Heart right ventricle (tissue), 16 donors: ENCODE data around the gene HCCS. TPM values are rescaled to one million over a fixed set of nuclear protein-coding genes. Genes with fewer than 3 reads are reported as not detected.

Experiments
- ATAC-seq, 8 donors: fragments of 200-7000 bp; cut with Tn5 transposase; one replicate each; pipeline ENCODE4 v1.9.1; 2020; ENCODE audit warnings: mild to moderate bottlenecking in 8 of 8, moderate library complexity in 8 of 8, moderate number of reproducible peaks in 1 of 8
- DNase-seq, 2 donors: peaks; one replicate each; pipeline ENCODE4 v3.0.0-alpha.2; 2020
- H3K27ac ChIP-seq, 10 donors: fragments of 200-600 bp; sonication (generic) in 2 of 10; one replicate each; pipeline versions ENCODE4 v1.5.0 to v1.8.0; 2020 to 2022; ENCODE audit warnings: mild to moderate bottlenecking in 3 of 10
- H3K27me3 ChIP-seq, 7 donors: fragments of 200-600 bp; one replicate each; pipeline ENCODE4 v1.8.0; 2021 to 2022; ENCODE audit warnings: mild to moderate bottlenecking in 2 of 7
- H3K36me3 ChIP-seq, 9 donors: fragments of 200-600 bp; sonication (generic) in 1 of 9; one replicate each; pipeline versions ENCODE4 v1.5.0 to v1.8.0; 2020 to 2022; ENCODE audit warnings: mild to moderate bottlenecking in 2 of 9
- H3K4me1 ChIP-seq, 9 donors: fragments of 200-600 bp; sonication (generic) in 1 of 9; one replicate each; pipeline versions ENCODE4 v1.5.0 to v1.8.0; 2020 to 2022; ENCODE audit warnings: mild to moderate bottlenecking in 4 of 9
- H3K4me3 ChIP-seq, 10 donors: fragments of 200-600 bp; sonication (generic) in 2 of 10; one replicate each; pipeline versions ENCODE4 v1.5.0 to v1.8.0; 2020 to 2022; ENCODE audit warnings: mild to moderate bottlenecking in 7 of 10, moderate library complexity in 2 of 10
- H3K9me3 ChIP-seq, 11 donors: fragments of 200-600 bp in 10 of 11; sonication (generic) in 2 of 11; one replicate each; pipeline versions ENCODE4 v1.5.0 to v1.8.0; 2013 to 2022; ENCODE audit warnings: mild to moderate bottlenecking in 2 of 11, control low read depth in 1 of 11, moderate library complexity in 1 of 11
- CTCF ChIP-seq, 9 donors: fragments of 200-600 bp; sonication (generic) in 2 of 9; IDR thresholded peaks; one replicate each; pipeline versions ENCODE4 v1.5.0 to v1.8.0; 2021 to 2022; ENCODE audit warnings: antibody characterized with exemption in 9 of 9, mild to moderate bottlenecking in 5 of 9, moderate library complexity in 1 of 9
- WGBS, 2 donors: extraction: QIAGEN DNeasy Blood & Tissue Kit; methylation state at CpG; one replicate each; pipeline ENCODE4 v1.1.7; 2013; ENCODE audit warnings: inconsistent platforms in 1 of 2; 5-methylcytosine and 5-hydroxymethylcytosine counted together
- intact Hi-C, 10 donors: fragments of 100-400 bp; cut with DNase I; formaldehyde crosslinking; loops; one replicate each; pipeline versions ENCODE4 v1.11.1 to v1.14.2; 2022
- polyA plus RNA-seq, 2 donors: library from polyadenylated mRNA; stranded (reverse); fragments of 200-250 nt; gene quantifications; one replicate each; pipeline ENCODE4 v1.2.3, GENCODE V29; 2013
- total RNA-seq, 10 donors: library from RNA; stranded (reverse); fragmentation: NEBNext Ultra II Directional in 3 of 10; extraction: Animal tissue kit (Norgen Biotek cat#: 25700) in 3 of 10; gene quantifications; one replicate each; pipeline versions ENCODE4 v1.2.1 to v1.2.4, GENCODE V29; 2021 to 2023
- donor health status: Arrhythmogenic right ventricular cardiomyopathy.
- donor health status: ischemic (EF 13 %, LVEDD 7.1; RV severe dilation, severe dysfunction).
- donor health status: healthy with polysubstance abuse.
- donor health status: DM: no; HTN: yes; CAD: no.
- donor health status: DM: no; HTN: no; CAD: no.
- donor health status: ischemic (EF 25% LVEDD 6.9; RV normal size, moderate dysfunction).
- donor health status: ischemic (EF 25% LVEDD 5.7; RV mildly dilated, moderate dysfunction).
- donor health status: healthy.
- donor health status: DM: yes; HTN: yes; CAD: no.
- donor health status: Ischemic cardiomyopathy.
- donor health status: ischemic (EF 35%, LVEDD 5.7; RV mildly dilated, moderate dysfunction).
- donor health status: nonischemic (EF 11% LVEDD 7.7; RV severe dilation, severe dysfunction).
- donor health status: DM: yes; HTN: yes; CAD: no.
- donor health status: PGD.
- donor health status: ischemic (EF 29% LVEDD 5.4; RV normal size, mild dysfunction).
- donor health status: nonischemic (EF 23%, LVEDD 6.1; RV moderate dilation, normal function).

HCCS gene
- total and polyA plus RNA-seq, 12 donors = 21.1 to 67.0 (median 59.9) TPM

GRCh38 chrX:11103006-11103405 lies 8.1 kb upstream of the HCCS start:
- H3K4me1 ChIP-seq = peaks cover 0 to 5% (median 0%) of the 10 kb centered on the region in 9 donors
- TF ChIP-seq CTCF (IDR thresholded peaks at IDR 0.05) = no peak
- intact Hi-C loops = loop anchor here in 4 of 10 donors (5.0 to 10.0 kb wide), 3 partner anchors 378 to 918 kb away; no protein-coding TSS in a partner anchor
- H3K4me3 ChIP-seq = no peak overlapping the region
- ATAC-seq = no peak
- no peaks in the 10 kb centered on the region for H3K9me3 ChIP-seq
- no peak overlapping the region for H3K27ac ChIP-seq
- no peaks in the 10 kb centered on the region for H3K36me3 ChIP-seq
- H3K27me3 ChIP-seq = no peaks in the 10 kb centered on the region
- WGBS, 2 donors = 96% methylated on average over 3 of the region's 3 CpGs
- no peak for DNase-seq

DNA sequence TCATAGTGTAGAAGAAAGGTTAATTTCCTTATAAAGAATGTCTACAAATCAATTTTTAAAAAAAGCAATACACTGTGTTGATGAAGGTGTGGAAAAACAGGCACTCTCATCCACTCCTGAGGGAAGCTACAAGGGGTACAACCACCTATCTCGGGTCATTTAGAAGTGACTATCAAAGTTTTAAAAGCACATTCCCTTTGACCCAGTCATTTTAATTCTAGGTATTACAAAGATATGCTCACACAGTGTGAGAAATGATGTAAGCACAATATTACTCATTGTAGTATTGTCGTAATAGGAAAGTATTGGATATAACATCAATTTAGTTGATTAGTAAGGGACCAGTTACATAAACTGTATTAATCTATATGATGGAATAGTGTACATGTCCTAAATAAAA lies 7.4 kb upstream of the HCCS start:
- no peak for DNase-seq
- TF ChIP-seq CTCF (IDR thresholded peaks at IDR 0.05) = no peak
- Histone ChIP-seq H3K36me3 (no peaks in the 10 kb centered on the region), H3K4me1 (peaks cover 0 to 5% (median 0%) of the 10 kb centered on the region in 9 donors), H3K9me3 (no peaks in the 10 kb centered on the region), H3K27ac (no peak overlapping the region), H3K4me3 (no peak overlapping the region), H3K27me3 (no peaks in the 10 kb centered on the region)
- ATAC-seq = no peak
- 91 to 96% methylated on average over 2 of the region's 2 CpGs for WGBS, 2 donors
- intact Hi-C loops = loop anchor here in 4 of 10 donors (5.0 to 10.0 kb wide), 3 partner anchors 379 to 919 kb away; no protein-coding TSS in a partner anchor

GRCh38 chrX:11105080-11105479 lies 6.1 kb upstream of the HCCS start:
- ATAC-seq = no peak
- no peaks in the 10 kb centered on the region for H3K9me3 ChIP-seq
- no peak for DNase-seq
- no peak overlapping the region for H3K4me3 ChIP-seq
- peaks cover 0 to 5% (median 0%) of the 10 kb centered on the region in 9 donors for H3K4me1 ChIP-seq
- intact Hi-C loops = loop anchor here in 4 of 10 donors (10.0 kb wide), 2 partner anchors 380 to 920 kb away; no protein-coding TSS in a partner anchor
- no peak overlapping the region for H3K27ac ChIP-seq
- TF ChIP-seq CTCF (IDR thresholded peaks at IDR 0.05) = no peak
- 97% methylated on average over 4 of the region's 4 CpGs for WGBS, 2 donors
- H3K27me3 ChIP-seq = no peaks in the 10 kb centered on the region
- H3K36me3 ChIP-seq = no peaks in the 10 kb centered on the region

- no peak overlapping the region for H3K27ac ChIP-seq
- DNase-seq (no peak), ATAC-seq (no peak)
- TF ChIP-seq CTCF (IDR thresholded peaks at IDR 0.05) = no peak
- H3K27me3 ChIP-seq = no peaks in the 10 kb centered on the region
- H3K4me3 ChIP-seq = no peak overlapping the region
- no peaks in the 10 kb centered on the region for H3K9me3 ChIP-seq
- H3K36me3 ChIP-seq = peaks cover 0 to 4% (median 0%) of the 10 kb centered on the region in 9 donors
- WGBS, 2 donors = 94 to 95% methylated on average over 4 of the region's 4 CpGs
- peaks cover 0 to 24% (median 13%) of the 10 kb centered on the region in 9 donors for H3K4me1 ChIP-seq
- intact Hi-C loops = loop anchor here in 4 of 10 donors (10.0 kb wide), 2 partner anchors 384 to 924 kb away; no protein-coding TSS in a partner anchor
These were observed 2.7 kb upstream of the HCCS start for GRCh38 chrX:11108253-11108941.
